Neural progenitor cell (in vitro differentiated cells): ENCODE results near the gene GREB1L. TPM values are rescaled to one million over a fixed set of nuclear protein-coding genes. Genes with fewer than 3 reads are reported as not detected.

Source experiments
- DNase-seq: peaks from one replicate; pipeline ENCODE4 v3.0.0-alpha.2; 2016; ENCODE audit warnings: low spot score
- H2AFZ ChIP-seq: fragments of 200-600 bp; sonication (generic); replicated peaks from 2 replicates; pipeline ENCODE4 v1.6.1; 2016; ENCODE audit warnings: antibody characterized with exemption
- H3F3A ChIP-seq: fragments of 200-600 bp; sonication (generic); 2 replicates; pipeline ENCODE4 v1.6.1; 2016; ENCODE audit warnings: antibody characterized with exemption, low read depth
- H3K27ac ChIP-seq: fragments of 200-600 bp; sonication (generic); 2 replicates; pipeline ENCODE4 v1.5.1; 2016; ENCODE audit warnings: mild to moderate bottlenecking
- H3K27me3 ChIP-seq: fragments of 200-600 bp; sonication (generic); 2 replicates; pipeline ENCODE4 v1.6.1; 2016; ENCODE audit warnings: mild to moderate bottlenecking, moderate library complexity
- H3K36me3 ChIP-seq: fragments of 200-600 bp; sonication (generic); 2 replicates; pipeline ENCODE4 v1.5.1; 2016
- H3K4me1 ChIP-seq: fragments of 200-600 bp; sonication (generic); 2 replicates; pipeline ENCODE4 v1.6.1; 2016; ENCODE audit warnings: mixed run types
- H3K4me2 ChIP-seq: fragments of 200-600 bp; sonication (generic); 2 replicates; pipeline ENCODE4 v1.6.1; 2016
- H3K4me3 ChIP-seq: fragments of 200-600 bp; sonication (generic); 2 replicates; pipeline ENCODE4 v1.5.1; 2016
- H3K79me2 ChIP-seq: fragments of 200-600 bp; sonication (generic); 2 replicates; pipeline ENCODE4 v1.6.1; 2016; ENCODE audit warnings: low read depth
- H3K9ac ChIP-seq: fragments of 200-600 bp; sonication (generic); 2 replicates; pipeline ENCODE4 v1.6.1; 2016
- H3K9me3 ChIP-seq: fragments of 200-600 bp; sonication (generic); 2 replicates; pipeline ENCODE4 v1.5.1; 2016; ENCODE audit warnings: low read depth
- H4K20me1 ChIP-seq: fragments of 200-600 bp; sonication (generic); 2 replicates; pipeline ENCODE4 v1.6.1; 2016; ENCODE audit warnings: low read depth
- H3K27ac Mint-ChIP-seq: 3 replicates; pipeline ENCODE4 v1.8.0; 2021; ENCODE audit warnings: mixed read lengths
- H3K27me3 Mint-ChIP-seq: 2 replicates; pipeline ENCODE4 v1.8.0; 2022; ENCODE audit warnings: low read depth, mild to moderate bottlenecking, inconsistent platforms, moderate library complexity, mixed read lengths; ENCODE audit not compliant: insufficient read depth
- H3K36me3 Mint-ChIP-seq: 3 replicates; pipeline ENCODE4 v1.8.0; 2021; ENCODE audit warnings: mixed read lengths
- H3K4me1 Mint-ChIP-seq: 3 replicates; pipeline ENCODE4 v1.8.0; 2021; ENCODE audit warnings: mixed read lengths
- H3K4me3 Mint-ChIP-seq: 3 replicates; pipeline ENCODE4 v1.8.0; 2021; ENCODE audit warnings: mild to moderate bottlenecking, moderate library complexity, mixed read lengths
- H3K9me3 Mint-ChIP-seq: 3 replicates; pipeline ENCODE4 v1.8.0; 2020; ENCODE audit warnings: mixed read lengths
- EZH2 ChIP-seq: fragments of 200-600 bp; sonication (generic); IDR thresholded peaks from 2 replicates; pipeline ENCODE4 v1.6.1; 2017; ENCODE audit warnings: antibody characterized with exemption, mild to moderate bottlenecking, moderate library complexity
- EZH2phosphoT487 ChIP-seq: fragments of 200-600 bp; sonication (generic); IDR thresholded peaks from 2 replicates; pipeline ENCODE4 v1.6.1; 2017; ENCODE audit warnings: antibody characterized with exemption
- total RNA-seq: library from RNA; depleted of rRNA; stranded (reverse); fragments of >200 nt; gene quantifications from 2 replicates; pipeline ENCODE4 v1.2.3, GENCODE V29; 2015; ENCODE audit warnings: low replicate concordance
- TF ChIP-seq, protein P1 (sequence below): fragments of 200-600 bp; sonication (generic); IDR thresholded peaks from 2 replicates; pipeline ENCODE4 v1.5.1; 2017; ENCODE audit warnings: antibody characterized with exemption, mild to moderate bottlenecking

GREB1L gene
- total RNA-seq, 1 donor from 2014 or later, result 278 TPM

DNA sequence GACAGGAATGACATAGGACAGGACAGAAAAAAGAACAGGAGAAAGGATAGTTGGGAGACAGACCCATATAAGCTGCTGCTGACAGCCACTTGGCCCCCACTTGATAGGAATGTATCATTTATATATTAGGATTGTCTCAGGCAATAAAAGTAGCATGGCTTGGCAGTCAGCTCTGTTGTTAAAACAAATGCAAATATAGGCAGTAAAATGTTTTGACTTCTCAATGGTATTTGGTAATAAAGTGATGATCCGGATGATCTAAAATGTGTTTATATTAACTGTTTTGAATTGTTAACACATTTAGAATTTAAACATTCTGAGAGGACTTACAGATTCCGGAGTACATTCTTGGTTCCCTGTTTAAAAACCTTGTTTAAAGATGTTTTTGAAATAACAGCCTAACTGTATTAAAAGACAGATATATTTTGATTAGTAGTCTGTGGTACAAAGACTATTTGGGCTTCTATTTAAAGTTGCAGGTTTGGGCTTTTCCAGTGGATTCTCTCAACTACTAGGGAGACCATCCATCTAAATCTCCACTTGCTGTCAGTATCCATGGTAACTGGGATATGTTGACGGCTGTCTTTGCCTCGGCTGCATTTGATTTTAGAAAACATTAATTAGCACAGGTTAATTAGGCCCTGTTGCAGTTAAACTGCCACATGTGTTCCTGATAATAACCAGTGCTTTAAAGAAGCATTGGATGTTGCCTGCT lies 210.9 kb downstream of the GREB1L start:
- H2AFZ ChIP-seq, result no peak overlapping the region
- Mint-ChIP-seq H3K27me3 (peaks cover 3% of the 10 kb centered on the region), H3K4me3 (no peak overlapping the region), H3K27ac (no peak overlapping the region), H3K4me1 (peaks cover 3% of the 10 kb centered on the region), H3K9me3 (no peaks in the 10 kb centered on the region), H3K36me3 (peaks cover 38% of the 10 kb centered on the region)
- no peak for TF ChIP-seq EZH2phosphoT487
- TF ChIP-seq EZH2, result no peak
- TF ChIP-seq, protein P1, sequence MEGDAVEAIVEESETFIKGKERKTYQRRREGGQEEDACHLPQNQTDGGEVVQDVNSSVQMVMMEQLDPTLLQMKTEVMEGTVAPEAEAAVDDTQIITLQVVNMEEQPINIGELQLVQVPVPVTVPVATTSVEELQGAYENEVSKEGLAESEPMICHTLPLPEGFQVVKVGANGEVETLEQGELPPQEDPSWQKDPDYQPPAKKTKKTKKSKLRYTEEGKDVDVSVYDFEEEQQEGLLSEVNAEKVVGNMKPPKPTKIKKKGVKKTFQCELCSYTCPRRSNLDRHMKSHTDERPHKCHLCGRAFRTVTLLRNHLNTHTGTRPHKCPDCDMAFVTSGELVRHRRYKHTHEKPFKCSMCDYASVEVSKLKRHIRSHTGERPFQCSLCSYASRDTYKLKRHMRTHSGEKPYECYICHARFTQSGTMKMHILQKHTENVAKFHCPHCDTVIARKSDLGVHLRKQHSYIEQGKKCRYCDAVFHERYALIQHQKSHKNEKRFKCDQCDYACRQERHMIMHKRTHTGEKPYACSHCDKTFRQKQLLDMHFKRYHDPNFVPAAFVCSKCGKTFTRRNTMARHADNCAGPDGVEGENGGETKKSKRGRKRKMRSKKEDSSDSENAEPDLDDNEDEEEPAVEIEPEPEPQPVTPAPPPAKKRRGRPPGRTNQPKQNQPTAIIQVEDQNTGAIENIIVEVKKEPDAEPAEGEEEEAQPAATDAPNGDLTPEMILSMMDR, result no peak
- H3K36me3 ChIP-seq, result peaks cover 49% of the 10 kb centered on the region
- no peak for DNase-seq
- H3K27me3 ChIP-seq, result no peaks in the 10 kb centered on the region
- H4K20me1 ChIP-seq, result peaks cover 22% of the 10 kb centered on the region
- no peak overlapping the region for H3K4me2 ChIP-seq
- H3K27ac ChIP-seq, result peak overlapping the region; percentile 13
- H3F3A ChIP-seq, result peaks cover 32% of the 10 kb centered on the region
- peaks cover 13% of the 10 kb centered on the region for H3K79me2 ChIP-seq
- H3K4me1 ChIP-seq, result no peaks in the 10 kb centered on the region
- no peak overlapping the region for H3K9ac ChIP-seq
- no peaks in the 10 kb centered on the region for H3K9me3 ChIP-seq
- H3K4me3 ChIP-seq, result no peak overlapping the region

DNA sequence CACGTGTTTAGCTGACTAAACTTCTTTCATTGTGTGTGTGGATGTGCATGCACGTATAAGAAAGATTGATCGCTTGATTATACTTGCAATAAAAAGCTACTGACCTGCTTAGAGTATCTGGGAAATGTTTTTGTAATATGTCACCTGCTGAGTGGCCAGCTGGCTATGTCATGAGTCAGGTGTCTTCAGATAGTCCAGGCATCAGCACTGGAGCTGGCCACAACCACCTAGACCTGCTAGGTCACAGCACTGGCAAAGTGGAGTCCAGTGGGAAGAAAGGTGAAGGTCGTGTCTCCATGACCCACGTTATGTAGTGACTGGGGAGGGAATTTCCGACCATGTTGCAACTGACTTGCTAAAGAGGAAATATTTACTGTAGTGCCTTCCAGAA lies 211.5 kb downstream of the GREB1L start:
- no peak overlapping the region for H2AFZ ChIP-seq
- H3K9me3 ChIP-seq, result no peaks in the 10 kb centered on the region
- H3F3A ChIP-seq, result peaks cover 34% of the 10 kb centered on the region
- H3K4me3 Mint-ChIP-seq, result no peak overlapping the region
- H3K9ac ChIP-seq, result no peak overlapping the region
- no peak overlapping the region for H3K27ac Mint-ChIP-seq
- no peak overlapping the region for H3K4me3 ChIP-seq
- H4K20me1 ChIP-seq, result peaks cover 22% of the 10 kb centered on the region
- peaks cover 38% of the 10 kb centered on the region for H3K36me3 Mint-ChIP-seq
- H3K27ac ChIP-seq, result no peak overlapping the region
- peaks cover under 1% of the 10 kb centered on the region for H3K27me3 Mint-ChIP-seq
- no peaks in the 10 kb centered on the region for H3K9me3 Mint-ChIP-seq
- H3K27me3 ChIP-seq, result no peaks in the 10 kb centered on the region
- no peak for DNase-seq
- peaks cover 9% of the 10 kb centered on the region for H3K79me2 ChIP-seq
- peaks cover 49% of the 10 kb centered on the region for H3K36me3 ChIP-seq
- no peak for TF ChIP-seq EZH2
- H3K4me2 ChIP-seq, result no peak overlapping the region
- H3K4me1 Mint-ChIP-seq, result peaks cover 3% of the 10 kb centered on the region
- no peaks in the 10 kb centered on the region for H3K4me1 ChIP-seq

DNA sequence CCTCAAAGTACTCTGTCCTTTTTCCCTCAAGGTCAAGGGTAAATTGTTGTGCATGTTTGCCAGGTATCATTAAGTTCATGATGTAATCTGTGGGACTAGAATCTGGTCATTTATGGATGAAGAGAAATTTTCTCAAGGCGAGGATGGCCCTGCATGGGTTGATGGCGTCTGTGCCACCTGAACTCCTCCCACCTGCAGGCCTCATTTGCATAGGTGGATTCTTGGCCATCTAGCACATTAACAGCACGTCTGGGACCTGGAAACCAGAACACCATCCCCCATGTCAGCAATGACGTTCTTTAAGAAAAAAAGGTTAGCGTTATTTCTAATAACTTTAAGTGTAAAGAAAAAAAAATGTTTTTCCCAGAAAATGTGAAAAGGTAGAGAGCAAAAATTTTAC lies 212.7 kb downstream of the GREB1L start:
- Histone ChIP-seq H3K27me3 (no peaks in the 10 kb centered on the region), H2AFZ (no peak overlapping the region), H3K4me2 (no peak overlapping the region), H3K4me3 (no peak overlapping the region), H3K79me2 (no peaks in the 10 kb centered on the region), H3K27ac (no peak overlapping the region), H3K9me3 (no peaks in the 10 kb centered on the region), H3K9ac (no peak overlapping the region), H4K20me1 (peaks cover 18% of the 10 kb centered on the region), H3K4me1 (no peaks in the 10 kb centered on the region), H3F3A (peaks cover 39% of the 10 kb centered on the region), H3K36me3 (peaks cover 49% of the 10 kb centered on the region)
- no peak for DNase-seq
- TF ChIP-seq EZH2phosphoT487, result no peak
- TF ChIP-seq, protein P1, result no peak
- no peak for TF ChIP-seq EZH2
- Mint-ChIP-seq H3K4me3 (no peak overlapping the region), H3K27me3 (peaks cover 1% of the 10 kb centered on the region), H3K9me3 (no peaks in the 10 kb centered on the region), H3K27ac (no peak overlapping the region), H3K36me3 (peaks cover 40% of the 10 kb centered on the region), H3K4me1 (peaks cover 3% of the 10 kb centered on the region)

DNA sequence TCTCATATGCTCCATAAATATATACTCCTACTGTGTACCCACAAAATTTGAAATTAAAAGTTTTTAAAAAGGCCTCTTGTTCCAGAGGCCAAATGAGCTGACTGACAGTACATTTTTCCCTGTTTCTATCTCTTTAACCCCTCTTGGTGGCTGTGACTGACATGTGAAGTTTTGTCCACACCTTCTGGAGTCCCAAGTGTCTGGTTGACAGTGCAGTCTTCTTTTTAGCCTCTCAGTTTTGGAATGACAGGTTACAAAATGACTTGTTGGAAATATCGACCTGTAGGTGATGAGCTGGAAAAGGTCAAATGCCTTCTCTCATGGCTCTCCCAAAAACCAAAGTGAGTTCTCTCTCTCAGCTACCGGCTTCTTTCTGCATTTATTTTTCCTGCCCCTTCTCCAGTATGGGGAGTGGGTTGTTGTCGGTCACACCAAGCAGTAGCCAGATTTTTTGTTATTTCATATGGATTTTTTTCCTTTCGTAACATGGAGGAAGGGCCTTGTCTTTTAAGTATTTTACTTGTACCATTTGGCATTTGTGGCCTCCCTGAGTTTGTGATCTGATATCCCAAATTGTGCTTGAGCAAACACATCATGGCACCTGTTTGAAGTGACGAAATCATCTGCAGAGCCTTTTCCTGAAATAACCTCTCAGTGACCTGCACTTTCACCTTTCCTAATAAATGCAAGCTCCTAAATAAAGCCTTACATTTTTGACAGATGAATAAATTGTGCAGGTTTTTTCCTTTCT lies 214.6 kb downstream of the GREB1L start:
- Histone ChIP-seq H3K27ac (peak overlapping the region; percentile 55), H3K9ac (no peak overlapping the region), H4K20me1 (peaks cover 17% of the 10 kb centered on the region), H3K4me1 (no peaks in the 10 kb centered on the region), H3K27me3 (no peaks in the 10 kb centered on the region), H3K4me3 (no peak overlapping the region), H3K4me2 (no peak overlapping the region), H3K9me3 (no peaks in the 10 kb centered on the region), H3F3A (peaks cover 49% of the 10 kb centered on the region), H3K36me3 (peaks cover 56% of the 10 kb centered on the region), H3K79me2 (no peaks in the 10 kb centered on the region), H2AFZ (no peak overlapping the region)
- Mint-ChIP-seq H3K4me1 (peaks cover 3% of the 10 kb centered on the region), H3K4me3 (no peak overlapping the region), H3K9me3 (no peaks in the 10 kb centered on the region), H3K36me3 (peaks cover 44% of the 10 kb centered on the region), H3K27ac (no peak overlapping the region), H3K27me3 (peaks cover 2% of the 10 kb centered on the region)
- DNase-seq, result no peak
- TF ChIP-seq, protein P1, result no peak
- TF ChIP-seq EZH2, result no peak
- TF ChIP-seq EZH2phosphoT487, result no peak
